ENCODE measurements around the gene HYAL2.

HYAL2 gene

GRCh38 chr3:50314816-50315215 is 7.7 kb downstream of the HYAL2 start:
- TF ChIP-seq ZFP37 (tag by site-specific recombination; IDR thresholded peaks at IDR 0.05): no peak
- no peak for TF ChIP-seq OSR2 (tag by site-specific recombination; IDR thresholded peaks at IDR 0.05)
- no peak for TF ChIP-seq ZNF777 (tag by site-specific recombination; IDR thresholded peaks at IDR 0.05; ENCODE audit: borderline replicate concordance)
- TF ChIP-seq ZNF548 (tag by site-specific recombination; IDR thresholded peaks at IDR 0.05): no peak
- TF ChIP-seq ZNF112 (tag by site-specific recombination; IDR thresholded peaks at IDR 0.05): no peak
- no peak for TF ChIP-seq ZNF707 (tag by site-specific recombination; IDR thresholded peaks at IDR 0.05)
- TF ChIP-seq ZNF335 (tag by site-specific recombination; conservative IDR thresholded peaks at IDR 0.05): no peak
- no peak for TF ChIP-seq ZNF747 (tag by site-specific recombination; IDR thresholded peaks at IDR 0.05)
- no peak for TF ChIP-seq ZNF16 (tag by site-specific recombination; IDR thresholded peaks at IDR 0.05; ENCODE audit: low read depth)
- no peak for TF ChIP-seq KLF1 (tag by site-specific recombination; IDR thresholded peaks at IDR 0.05)
- no peak for TF ChIP-seq ZFP3 (tag by site-specific recombination; IDR thresholded peaks at IDR 0.05; ENCODE audit: low read depth)
- TF ChIP-seq, protein P1, sequence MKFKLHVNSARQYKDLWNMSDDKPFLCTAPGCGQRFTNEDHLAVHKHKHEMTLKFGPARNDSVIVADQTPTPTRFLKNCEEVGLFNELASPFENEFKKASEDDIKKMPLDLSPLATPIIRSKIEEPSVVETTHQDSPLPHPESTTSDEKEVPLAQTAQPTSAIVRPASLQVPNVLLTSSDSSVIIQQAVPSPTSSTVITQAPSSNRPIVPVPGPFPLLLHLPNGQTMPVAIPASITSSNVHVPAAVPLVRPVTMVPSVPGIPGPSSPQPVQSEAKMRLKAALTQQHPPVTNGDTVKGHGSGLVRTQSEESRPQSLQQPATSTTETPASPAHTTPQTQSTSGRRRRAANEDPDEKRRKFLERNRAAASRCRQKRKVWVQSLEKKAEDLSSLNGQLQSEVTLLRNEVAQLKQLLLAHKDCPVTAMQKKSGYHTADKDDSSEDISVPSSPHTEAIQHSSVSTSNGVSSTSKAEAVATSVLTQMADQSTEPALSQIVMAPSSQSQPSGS (tag by site-specific recombination; IDR thresholded peaks at IDR 0.05; ENCODE audit: low read depth): no peak
- TF ChIP-seq ZFHX2 (tag by site-specific recombination; conservative IDR thresholded peaks at IDR 0.05): no peak
- TF ChIP-seq MEIS1 (CRISPR knock-in tag; IDR thresholded peaks at IDR 0.05; ENCODE audit: borderline replicate concordance): no peak
- TF ChIP-seq, protein P2, sequence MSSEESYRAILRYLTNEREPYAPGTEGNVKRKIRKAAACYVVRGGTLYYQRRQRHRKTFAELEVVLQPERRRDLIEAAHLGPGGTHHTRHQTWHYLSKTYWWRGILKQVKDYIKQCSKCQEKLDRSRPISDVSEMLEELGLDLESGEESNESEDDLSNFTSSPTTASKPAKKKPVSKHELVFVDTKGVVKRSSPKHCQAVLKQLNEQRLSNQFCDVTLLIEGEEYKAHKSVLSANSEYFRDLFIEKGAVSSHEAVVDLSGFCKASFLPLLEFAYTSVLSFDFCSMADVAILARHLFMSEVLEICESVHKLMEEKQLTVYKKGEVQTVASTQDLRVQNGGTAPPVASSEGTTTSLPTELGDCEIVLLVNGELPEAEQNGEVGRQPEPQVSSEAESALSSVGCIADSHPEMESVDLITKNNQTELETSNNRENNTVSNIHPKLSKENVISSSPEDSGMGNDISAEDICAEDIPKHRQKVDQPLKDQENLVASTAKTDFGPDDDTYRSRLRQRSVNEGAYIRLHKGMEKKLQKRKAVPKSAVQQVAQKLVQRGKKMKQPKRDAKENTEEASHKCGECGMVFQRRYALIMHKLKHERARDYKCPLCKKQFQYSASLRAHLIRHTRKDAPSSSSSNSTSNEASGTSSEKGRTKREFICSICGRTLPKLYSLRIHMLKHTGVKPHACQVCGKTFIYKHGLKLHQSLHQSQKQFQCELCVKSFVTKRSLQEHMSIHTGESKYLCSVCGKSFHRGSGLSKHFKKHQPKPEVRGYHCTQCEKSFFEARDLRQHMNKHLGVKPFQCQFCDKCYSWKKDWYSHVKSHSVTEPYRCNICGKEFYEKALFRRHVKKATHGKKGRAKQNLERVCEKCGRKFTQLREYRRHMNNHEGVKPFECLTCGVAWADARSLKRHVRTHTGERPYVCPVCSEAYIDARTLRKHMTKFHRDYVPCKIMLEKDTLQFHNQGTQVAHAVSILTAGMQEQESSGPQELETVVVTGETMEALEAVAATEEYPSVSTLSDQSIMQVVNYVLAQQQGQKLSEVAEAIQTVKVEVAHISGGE (tag by site-specific recombination; conservative IDR thresholded peaks at IDR 0.05; ENCODE audit: low read depth): no peak
- TF ChIP-seq ZNF48 (tag by site-specific recombination; IDR thresholded peaks at IDR 0.05): no peak
- no peak for TF ChIP-seq ZNF843 (tag by site-specific recombination; IDR thresholded peaks at IDR 0.05)
- POLR2A ChIA-PET: interaction anchor here (2.2 kb wide), 1 partner anchor 23 kb away, joined by 5 read pairs; no protein-coding TSS in a partner anchor
- no peaks in the 10 kb centered on the region for H3K9me3 ChIP-seq (ENCODE audit: control insufficient read depth, insufficient read depth, low read depth, low read length)
- H3K36me3 ChIP-seq (ENCODE audit: control insufficient read depth in 2 of 2, insufficient read depth in 1 of 2, low read length in 2 of 2): peaks cover 0 to 34% of the 10 kb centered on the region in 2 experiments; a peak in 1 of 3 replicates
- H3K4me1 ChIP-seq (ENCODE audit: control insufficient read depth, insufficient read depth, low read length): peaks cover 7% of the 10 kb centered on the region; the same call in 1 of the 2 replicates
- CTCF ChIA-PET: no interaction called here
- no peak overlapping the region for H3K4me3 ChIP-seq (ENCODE audit: low read depth, low read length)
- H3K27ac ChIP-seq (ENCODE audit: extremely low read depth, low read depth, low read length): no peak overlapping the region

DNA sequence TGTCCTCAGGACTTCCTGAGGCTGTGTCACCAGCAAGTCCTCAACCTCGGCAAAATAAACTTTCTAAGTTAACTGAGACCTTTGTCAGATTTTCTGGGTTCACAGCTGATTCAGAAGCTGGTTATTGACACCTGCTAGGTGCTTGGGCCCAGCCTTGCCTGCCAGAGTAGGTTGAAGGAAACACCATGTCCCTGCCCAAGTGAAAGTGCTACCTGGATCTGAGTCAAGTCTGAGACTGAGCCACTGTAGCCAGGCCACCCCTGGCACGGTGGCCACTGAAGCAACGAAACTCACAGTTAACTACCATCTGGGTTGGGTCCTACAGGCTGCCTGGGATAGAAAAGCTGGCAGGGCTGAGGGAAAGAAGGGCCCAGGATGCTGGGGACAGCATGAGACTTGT is 8.2 kb downstream of the HYAL2 start:
- Histone ChIP-seq H3K4me1 (ENCODE audit: control insufficient read depth, insufficient read depth, low read length) (peaks cover 7% of the 10 kb centered on the region; the same call in 1 of the 2 replicates), H3K9me3 (ENCODE audit: control insufficient read depth, insufficient read depth, low read depth, low read length) (no peaks in the 10 kb centered on the region), H3K36me3 (ENCODE audit: control insufficient read depth in 2 of 2, insufficient read depth in 1 of 2, low read length in 2 of 2) (peaks cover 0 to 30% of the 10 kb centered on the region in 2 experiments; a peak in 1 of 3 replicates), H3K4me3 (ENCODE audit: low read depth, low read length) (no peak overlapping the region), H3K27ac (ENCODE audit: extremely low read depth, low read depth, low read length) (no peak overlapping the region)
- ChIA-PET CTCF (interaction anchor here (0.6 kb wide), 1 partner anchor 133 kb away, joined by 4 read pairs; no protein-coding TSS in a partner anchor), POLR2A (interaction anchor here (0.6 to 2.2 kb wide), 2 partner anchors 23 to 1066 kb away, joined by 3 to 5 read pairs; no protein-coding TSS in a partner anchor)
- TF ChIP-seq ZNF843 (tag by site-specific recombination; IDR thresholded peaks at IDR 0.05) (no peak), ZNF292 (tag by site-specific recombination; IDR thresholded peaks at IDR 0.05; ENCODE audit: borderline replicate concordance, low read depth) (no peak), ZNF121 (tag by site-specific recombination; IDR thresholded peaks at IDR 0.05) (no peak), ZNF184 (tag by site-specific recombination; IDR thresholded peaks at IDR 0.05) (no peak), ELK4 (IDR thresholded peaks at IDR 0.05; ENCODE audit: borderline replicate concordance, low read depth, low read length) (no peak), ZNF658 (tag by site-specific recombination; IDR thresholded peaks at IDR 0.05) (no peak), MYNN (tag by site-specific recombination; IDR thresholded peaks at IDR 0.05; ENCODE audit: borderline replicate concordance) (no peak), ZEB2 (tag by site-specific recombination; IDR thresholded peaks at IDR 0.05) (no peak), ZNF133 (tag by site-specific recombination; IDR thresholded peaks at IDR 0.05) (no peak)
- TF ChIP-seq, protein P3, sequence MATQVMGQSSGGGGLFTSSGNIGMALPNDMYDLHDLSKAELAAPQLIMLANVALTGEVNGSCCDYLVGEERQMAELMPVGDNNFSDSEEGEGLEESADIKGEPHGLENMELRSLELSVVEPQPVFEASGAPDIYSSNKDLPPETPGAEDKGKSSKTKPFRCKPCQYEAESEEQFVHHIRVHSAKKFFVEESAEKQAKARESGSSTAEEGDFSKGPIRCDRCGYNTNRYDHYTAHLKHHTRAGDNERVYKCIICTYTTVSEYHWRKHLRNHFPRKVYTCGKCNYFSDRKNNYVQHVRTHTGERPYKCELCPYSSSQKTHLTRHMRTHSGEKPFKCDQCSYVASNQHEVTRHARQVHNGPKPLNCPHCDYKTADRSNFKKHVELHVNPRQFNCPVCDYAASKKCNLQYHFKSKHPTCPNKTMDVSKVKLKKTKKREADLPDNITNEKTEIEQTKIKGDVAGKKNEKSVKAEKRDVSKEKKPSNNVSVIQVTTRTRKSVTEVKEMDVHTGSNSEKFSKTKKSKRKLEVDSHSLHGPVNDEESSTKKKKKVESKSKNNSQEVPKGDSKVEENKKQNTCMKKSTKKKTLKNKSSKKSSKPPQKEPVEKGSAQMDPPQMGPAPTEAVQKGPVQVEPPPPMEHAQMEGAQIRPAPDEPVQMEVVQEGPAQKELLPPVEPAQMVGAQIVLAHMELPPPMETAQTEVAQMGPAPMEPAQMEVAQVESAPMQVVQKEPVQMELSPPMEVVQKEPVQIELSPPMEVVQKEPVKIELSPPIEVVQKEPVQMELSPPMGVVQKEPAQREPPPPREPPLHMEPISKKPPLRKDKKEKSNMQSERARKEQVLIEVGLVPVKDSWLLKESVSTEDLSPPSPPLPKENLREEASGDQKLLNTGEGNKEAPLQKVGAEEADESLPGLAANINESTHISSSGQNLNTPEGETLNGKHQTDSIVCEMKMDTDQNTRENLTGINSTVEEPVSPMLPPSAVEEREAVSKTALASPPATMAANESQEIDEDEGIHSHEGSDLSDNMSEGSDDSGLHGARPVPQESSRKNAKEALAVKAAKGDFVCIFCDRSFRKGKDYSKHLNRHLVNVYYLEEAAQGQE (tag by site-specific recombination; IDR thresholded peaks at IDR 0.05): no peak
